GM23338 (cell line): Measurements from ENCODE around the gene A3GALT2. TPM values are rescaled to one million over a fixed set of nuclear protein-coding genes. Genes with fewer than 3 reads are reported as not detected.
A peak's percentile ranks its signal among the peaks of the same experiment; 100 is the strongest.

Experiments used
- ATAC-seq: fragments of 200-7000 bp; cut with Tn5 transposase; 3 replicates; pipeline ENCODE4 v1.9.1; 2020
- DNase-seq: peaks from one replicate; pipeline ENCODE4 v3.0.0-alpha.2; 2015; ENCODE audit warnings: low spot score
- H2AFZ ChIP-seq: fragments of 200-600 bp; sonication (generic); 2 replicates; pipeline ENCODE4 v1.8.0; 2016; ENCODE audit warnings: antibody characterized with exemption, mild to moderate bottlenecking, moderate library complexity
- H3F3A ChIP-seq: fragments of 200-600 bp; sonication (generic); replicated peaks from 2 replicates; pipeline ENCODE4 v1.8.0; 2017; ENCODE audit warnings: antibody characterized with exemption, mixed run types, low read depth
- H3K27ac ChIP-seq: fragments of 200-600 bp; sonication (generic); 2 replicates; pipeline ENCODE4 v1.6.1; 2016; ENCODE audit warnings: low read depth
- H3K27me3 ChIP-seq: fragments of 200-600 bp; sonication (generic); 2 replicates; pipeline ENCODE4 v1.8.0; 2016; ENCODE audit warnings: mild to moderate bottlenecking, mixed run types, moderate library complexity; ENCODE audit not compliant: insufficient read depth
- H3K36me3 ChIP-seq: fragments of 200-600 bp; sonication (generic); 2 replicates; pipeline ENCODE4 v1.8.0; 2016; ENCODE audit warnings: mild to moderate bottlenecking; ENCODE audit not compliant: insufficient read depth
- H3K4me1 ChIP-seq: fragments of 200-600 bp; sonication (generic); 2 replicates; pipeline ENCODE4 v1.8.0; 2016; ENCODE audit warnings: mild to moderate bottlenecking, moderate library complexity; ENCODE audit not compliant: insufficient read depth
- H3K4me2 ChIP-seq: fragments of 200-600 bp; sonication (generic); 2 replicates; pipeline ENCODE4 v1.7.1; 2017; ENCODE audit warnings: mixed run types
- H3K4me3 ChIP-seq: fragments of 200-600 bp; sonication (generic); 2 replicates; pipeline ENCODE4 v1.6.1; 2016; ENCODE audit warnings: mixed run types
- H3K79me2 ChIP-seq: fragments of 200-600 bp; sonication (generic); replicated peaks from 2 replicates; pipeline ENCODE4 v1.8.0; 2017; ENCODE audit warnings: mild to moderate bottlenecking; ENCODE audit not compliant: insufficient read depth
- H3K9me2 ChIP-seq: fragments of 200-600 bp; sonication (generic); 2 replicates; pipeline ENCODE4 v1.8.0; 2017; ENCODE audit not compliant: insufficient read depth
- H4K20me1 ChIP-seq: fragments of 200-600 bp; sonication (generic); replicated peaks from 2 replicates; pipeline ENCODE4 v1.8.0; 2017; ENCODE audit warnings: mild to moderate bottlenecking; ENCODE audit not compliant: insufficient read depth
- H3K27ac Mint-ChIP-seq: 2 replicates; pipeline ENCODE4 v1.8.0; 2020; ENCODE audit warnings: inconsistent platforms, mild to moderate bottlenecking, moderate library complexity, mixed read lengths
- H3K27me3 Mint-ChIP-seq: 3 replicates; pipeline ENCODE4 v1.8.0; 2022; ENCODE audit warnings: low read depth, mild to moderate bottlenecking, moderate library complexity, mixed read lengths, inconsistent platforms; ENCODE audit not compliant: insufficient read depth, poor library complexity
- H3K36me3 Mint-ChIP-seq: 3 replicates; pipeline ENCODE4 v1.8.0; 2021; ENCODE audit warnings: low read depth, mild to moderate bottlenecking, inconsistent platforms, moderate library complexity, mixed read lengths
- H3K4me1 Mint-ChIP-seq: 3 replicates; pipeline ENCODE4 v1.8.0; 2020; ENCODE audit warnings: mild to moderate bottlenecking, inconsistent platforms, mixed read lengths
- H3K4me3 Mint-ChIP-seq: 3 replicates; pipeline ENCODE4 v1.8.0; 2021; ENCODE audit warnings: moderate library complexity, mild to moderate bottlenecking, inconsistent platforms, mixed read lengths
- H3K9me3 Mint-ChIP-seq: 3 replicates; pipeline ENCODE4 v1.8.0; 2020; ENCODE audit warnings: moderate library complexity, mild to moderate bottlenecking, inconsistent platforms, mixed read lengths
- CREB1 ChIP-seq: fragments of 250-450 bp; sonication (Bioruptor Pico); IDR thresholded peaks from 2 replicates; pipeline ENCODE4 v1.5.0; 2020; ENCODE audit warnings: low read depth, mild to moderate bottlenecking, moderate library complexity
- ETS1 ChIP-seq: IDR thresholded peaks from 2 replicates; pipeline ENCODE4 v1.6.1; 2016; ENCODE audit warnings: antibody characterized with exemption
- NANOG ChIP-seq: IDR thresholded peaks from 2 replicates; pipeline ENCODE4 v1.6.1; 2016; ENCODE audit warnings: antibody characterized with exemption, borderline replicate concordance
- POLR2AphosphoS5 ChIP-seq: IDR thresholded peaks from 2 replicates; pipeline ENCODE4 v1.6.1; 2016; ENCODE audit warnings: antibody characterized with exemption, low read depth
- STAT1 ChIP-seq: IDR thresholded peaks from one replicate; pipeline ENCODE4 v1.6.1; 2016; ENCODE audit warnings: antibody characterized with exemption; ENCODE audit not compliant: unreplicated experiment
- ZNF331 ChIP-seq: fragments of 250-450 bp; sonication (Bioruptor Pico); IDR thresholded peaks from 2 replicates; pipeline ENCODE4 v1.5.0; 2020; ENCODE audit warnings: low read depth, mild to moderate bottlenecking, moderate library complexity
- ZNF462 ChIP-seq: fragments of 250-450 bp; sonication (Bioruptor Pico); IDR thresholded peaks from 2 replicates; pipeline ENCODE4 v1.5.0; 2020; ENCODE audit warnings: mild to moderate bottlenecking, moderate library complexity
- polyA plus RNA-seq: library from polyadenylated mRNA; unstranded; fragments of >200 nt; fragmentation: Nextera tagmentation; extraction: Ambion mirVana; gene quantifications from 2 replicates; pipeline ENCODE4 v1.2.1, GENCODE V29; 2016
- total RNA-seq: library from RNA; depleted of rRNA; stranded (reverse); fragments of >200 nt; shearing (Covaris generic); gene quantifications from 2 replicates; pipeline ENCODE4 v1.2.3, GENCODE V29; 2014
- TF ChIP-seq, protein P1 (sequence below): IDR thresholded peaks from one replicate; pipeline ENCODE4 v1.6.1; 2018; ENCODE audit warnings: antibody characterized with exemption; ENCODE audit not compliant: unreplicated experiment

Gene A3GALT2
- total and polyA plus RNA-seq, 2 experiments from 2014 or later: not detected

DNA sequence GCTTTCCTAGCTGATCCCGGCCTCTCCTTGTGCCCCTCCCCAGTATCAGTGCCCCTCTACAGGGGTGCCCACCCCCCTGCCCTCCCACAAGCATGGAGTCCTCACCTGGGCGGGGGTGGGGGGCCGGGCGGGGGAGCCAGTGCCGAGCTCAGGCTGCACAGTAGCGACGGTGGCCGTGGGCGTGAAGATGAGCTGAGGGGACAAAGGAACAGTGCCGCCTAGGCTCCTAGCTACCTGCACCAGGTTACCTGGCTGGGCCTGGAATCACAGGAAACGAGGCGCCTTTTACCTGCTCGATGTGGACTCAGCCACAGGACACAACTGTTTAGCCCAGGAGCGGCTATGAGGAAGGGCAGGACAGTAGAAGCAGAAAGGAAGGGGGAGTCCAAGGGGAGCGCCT lies 47.5 kb upstream of the A3GALT2 start:
- Mint-ChIP-seq H3K4me3 (no peak overlapping the region), H3K36me3 (no peaks in the 10 kb centered on the region), H3K4me1 (peaks cover 32% of the 10 kb centered on the region), H3K27me3 (peaks cover 21% of the 10 kb centered on the region), H3K9me3 (no peaks in the 10 kb centered on the region), H3K27ac (no peak overlapping the region)
- TF ChIP-seq STAT1 (no peak), ZNF462 (CRISPR knock-in tag) (no peak), CREB1 (CRISPR knock-in tag) (no peak), POLR2AphosphoS5 (no peak), ETS1 (no peak), NANOG (no peak), ZNF331 (CRISPR knock-in tag) (no peak)
- TF ChIP-seq, protein P1, sequence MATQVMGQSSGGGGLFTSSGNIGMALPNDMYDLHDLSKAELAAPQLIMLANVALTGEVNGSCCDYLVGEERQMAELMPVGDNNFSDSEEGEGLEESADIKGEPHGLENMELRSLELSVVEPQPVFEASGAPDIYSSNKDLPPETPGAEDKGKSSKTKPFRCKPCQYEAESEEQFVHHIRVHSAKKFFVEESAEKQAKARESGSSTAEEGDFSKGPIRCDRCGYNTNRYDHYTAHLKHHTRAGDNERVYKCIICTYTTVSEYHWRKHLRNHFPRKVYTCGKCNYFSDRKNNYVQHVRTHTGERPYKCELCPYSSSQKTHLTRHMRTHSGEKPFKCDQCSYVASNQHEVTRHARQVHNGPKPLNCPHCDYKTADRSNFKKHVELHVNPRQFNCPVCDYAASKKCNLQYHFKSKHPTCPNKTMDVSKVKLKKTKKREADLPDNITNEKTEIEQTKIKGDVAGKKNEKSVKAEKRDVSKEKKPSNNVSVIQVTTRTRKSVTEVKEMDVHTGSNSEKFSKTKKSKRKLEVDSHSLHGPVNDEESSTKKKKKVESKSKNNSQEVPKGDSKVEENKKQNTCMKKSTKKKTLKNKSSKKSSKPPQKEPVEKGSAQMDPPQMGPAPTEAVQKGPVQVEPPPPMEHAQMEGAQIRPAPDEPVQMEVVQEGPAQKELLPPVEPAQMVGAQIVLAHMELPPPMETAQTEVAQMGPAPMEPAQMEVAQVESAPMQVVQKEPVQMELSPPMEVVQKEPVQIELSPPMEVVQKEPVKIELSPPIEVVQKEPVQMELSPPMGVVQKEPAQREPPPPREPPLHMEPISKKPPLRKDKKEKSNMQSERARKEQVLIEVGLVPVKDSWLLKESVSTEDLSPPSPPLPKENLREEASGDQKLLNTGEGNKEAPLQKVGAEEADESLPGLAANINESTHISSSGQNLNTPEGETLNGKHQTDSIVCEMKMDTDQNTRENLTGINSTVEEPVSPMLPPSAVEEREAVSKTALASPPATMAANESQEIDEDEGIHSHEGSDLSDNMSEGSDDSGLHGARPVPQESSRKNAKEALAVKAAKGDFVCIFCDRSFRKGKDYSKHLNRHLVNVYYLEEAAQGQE: no peak
- H3K4me3 ChIP-seq: no peak overlapping the region
- no peaks in the 10 kb centered on the region for H3K27me3 ChIP-seq
- no peak overlapping the region for H2AFZ ChIP-seq
- ATAC-seq (peak; percentile 5), DNase-seq (no peak)
- no peaks in the 10 kb centered on the region for H3K36me3 ChIP-seq
- H3K9me2 ChIP-seq: no peaks in the 10 kb centered on the region
- H3K79me2 ChIP-seq: no peaks in the 10 kb centered on the region
- peaks cover 16% of the 10 kb centered on the region for H3K4me1 ChIP-seq
- no peak overlapping the region for H3K27ac ChIP-seq
- no peaks in the 10 kb centered on the region for H4K20me1 ChIP-seq
- no peaks in the 10 kb centered on the region for H3F3A ChIP-seq
- H3K4me2 ChIP-seq: no peak overlapping the region
